Mesendoderm (in vitro differentiated cells): Measurements from ENCODE around the gene RPS6KA2.

Experiments used
- DNase-seq: peaks from one replicate; pipeline ENCODE4 v3.0.0; 2013
- H2AK5ac ChIP-seq: 2 replicates; pipeline ENCODE4 v1.6.1; 2013; ENCODE audit warnings: low read length, inconsistent platforms
- H2BK120ac ChIP-seq: 2 replicates; pipeline ENCODE4 v1.6.1; 2013; ENCODE audit warnings: low read depth, mild to moderate bottlenecking, low read length, moderate library complexity, mixed read lengths
- H2BK15ac ChIP-seq: replicated peaks from 2 replicates; pipeline ENCODE4 v1.6.1; 2013; ENCODE audit warnings: low read depth, mild to moderate bottlenecking, moderate library complexity
- H2BK5ac ChIP-seq: 2 replicates; pipeline ENCODE4 v1.6.1; 2013; ENCODE audit warnings: low read length, inconsistent platforms
- H3K18ac ChIP-seq: 2 replicates; pipeline ENCODE4 v1.6.1; 2013; ENCODE audit warnings: mild to moderate bottlenecking, low read length, mixed read lengths
- H3K23ac ChIP-seq: one replicate; pipeline ENCODE4 v1.6.1; 2013; ENCODE audit warnings: low read length
- H3K27ac ChIP-seq: 2 replicates; pipeline ENCODE4 v1.5.1; 2013; ENCODE audit warnings: low read depth, mild to moderate bottlenecking, inconsistent platforms, low read length, moderate library complexity
- H3K27me3 ChIP-seq: 2 replicates; pipeline ENCODE4 v1.6.1; 2013; ENCODE audit warnings: low read length, control low read depth, mild to moderate bottlenecking, inconsistent platforms; ENCODE audit not compliant: insufficient read depth, poor library complexity
- H3K36me3 ChIP-seq: 2 replicates; pipeline ENCODE4 v1.6.1; 2013; ENCODE audit warnings: low read length, inconsistent platforms; ENCODE audit not compliant: control insufficient read depth, insufficient read depth
- H3K4ac ChIP-seq: one replicate; pipeline ENCODE4 v1.6.1; 2013; ENCODE audit warnings: low read depth, mild to moderate bottlenecking, low read length, moderate library complexity
- H3K4me1 ChIP-seq: 2 replicates; pipeline ENCODE4 v1.6.1; 2013; ENCODE audit warnings: low read depth, low read length, inconsistent platforms; ENCODE audit not compliant: control insufficient read depth
- H3K4me2 ChIP-seq: 2 replicates; pipeline ENCODE4 v1.6.1; 2013; ENCODE audit warnings: low read length
- H3K4me3 ChIP-seq: 2 replicates; pipeline ENCODE4 v1.5.1; 2013; ENCODE audit warnings: mild to moderate bottlenecking, low read length
- H3K56ac ChIP-seq: one replicate; pipeline ENCODE4 v1.6.1; 2013; ENCODE audit warnings: low read length
- H3K79me1 ChIP-seq: 2 replicates; pipeline ENCODE4 v1.6.1; 2013; ENCODE audit warnings: low read length, inconsistent platforms
- H3K79me2 ChIP-seq: 2 replicates; pipeline ENCODE4 v1.6.1; 2013; ENCODE audit warnings: mild to moderate bottlenecking, low read length; ENCODE audit not compliant: control insufficient read depth, insufficient read depth
- H3K9ac ChIP-seq: 2 replicates; pipeline ENCODE4 v1.6.1; 2013; ENCODE audit warnings: low read length, inconsistent platforms
- H4K5ac ChIP-seq: one replicate; pipeline ENCODE4 v1.6.1; 2013; ENCODE audit warnings: low read length
- H4K8ac ChIP-seq: one replicate; pipeline ENCODE4 v1.6.1; 2013; ENCODE audit warnings: low read depth, mild to moderate bottlenecking, control low read depth, low read length, moderate library complexity
- WGBS: extraction: QIAGEN DNeasy Blood & Tissue Kit; methylation state at CpG from one replicate; pipeline ENCODE4 v1.1.7; 2013; ENCODE audit warnings: low lambda C conversion rate, missing lambda C conversion rate; ENCODE audit not compliant: insufficient coverage; ENCODE audit errors: extremely low coverage; 5-methylcytosine and 5-hydroxymethylcytosine counted together

The RPS6KA2 gene

DNA sequence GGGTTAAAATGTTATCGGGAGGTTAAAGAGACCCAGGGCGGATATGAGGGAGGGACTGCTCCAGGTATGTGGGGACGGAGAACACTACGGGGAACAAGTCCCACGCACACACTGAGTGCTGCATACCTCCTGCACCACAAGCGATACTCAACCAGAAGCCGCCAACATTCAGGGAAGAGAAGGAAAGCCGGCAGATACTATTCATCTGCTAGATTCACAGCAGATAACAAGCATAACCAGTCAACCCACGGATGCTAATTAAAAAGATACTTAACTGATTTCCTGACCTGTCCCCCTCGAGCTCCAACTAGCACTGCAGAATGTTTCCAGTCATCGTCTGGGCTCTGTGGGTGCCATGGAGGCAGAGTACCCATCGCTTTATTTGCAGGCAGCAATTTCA is 45.1 kb upstream of the RPS6KA2 start:
- H3K18ac ChIP-seq: no peak overlapping the region
- H3K27me3 ChIP-seq: no peaks in the 10 kb centered on the region
- H2BK15ac ChIP-seq: no peak overlapping the region
- no peaks in the 10 kb centered on the region for H3K36me3 ChIP-seq
- H3K4ac ChIP-seq: no peak overlapping the region
- H4K8ac ChIP-seq: no peak overlapping the region
- H2BK5ac ChIP-seq: no peak overlapping the region
- no peak overlapping the region for H4K5ac ChIP-seq
- DNase-seq: no peak
- no peak overlapping the region for H3K23ac ChIP-seq
- H3K79me2 ChIP-seq: no peaks in the 10 kb centered on the region
- H3K4me3 ChIP-seq: no peak overlapping the region
- no peak overlapping the region for H3K9ac ChIP-seq
- no peaks in the 10 kb centered on the region for H3K79me1 ChIP-seq
- peaks cover 5% of the 10 kb centered on the region for H3K4me1 ChIP-seq
- H2BK120ac ChIP-seq: no peak overlapping the region
- H3K56ac ChIP-seq: no peak overlapping the region
- H3K4me2 ChIP-seq: no peak overlapping the region
- H3K27ac ChIP-seq: no peak overlapping the region
- WGBS: no CpG with 5 or more reads among the region's 12 CpGs
- H2AK5ac ChIP-seq: no peak overlapping the region

DNA sequence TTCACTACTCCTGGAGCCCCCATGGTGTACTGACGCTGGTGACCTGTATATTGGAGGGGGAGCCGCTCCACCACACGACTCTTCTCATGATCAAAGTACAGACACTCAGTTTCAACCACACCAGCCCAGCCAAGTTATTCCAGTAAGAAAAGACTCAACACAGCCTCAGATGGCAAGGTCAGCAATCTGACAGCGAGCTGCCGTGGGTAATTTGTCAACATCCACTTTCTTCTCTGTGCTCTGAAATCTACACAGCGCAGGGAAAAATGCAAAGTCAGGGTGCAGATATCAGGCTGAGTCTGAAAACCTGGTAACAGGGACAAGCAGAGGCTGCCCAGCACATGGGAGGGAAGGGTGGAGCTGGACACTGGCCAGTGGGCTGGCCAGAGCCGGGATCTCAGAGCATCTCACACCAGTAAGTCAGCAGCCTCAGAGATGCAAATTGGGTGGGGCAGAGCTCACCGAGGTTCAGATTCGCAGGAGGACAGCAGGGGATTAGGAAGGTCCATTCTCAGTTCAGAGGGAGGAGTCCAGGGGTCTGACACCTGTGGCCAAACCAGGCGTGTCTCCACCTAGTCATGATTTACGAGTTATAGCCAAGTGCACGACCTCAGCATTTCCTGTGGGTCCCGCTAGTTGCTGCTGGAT is 44.5 kb upstream of the RPS6KA2 start:
- Histone ChIP-seq H3K27me3 (no peaks in the 10 kb centered on the region), H2BK5ac (no peak overlapping the region), H3K36me3 (no peaks in the 10 kb centered on the region), H3K27ac (no peak overlapping the region), H2BK15ac (no peak overlapping the region), H3K4me3 (no peak overlapping the region), H3K9ac (no peak overlapping the region), H2AK5ac (no peak overlapping the region), H4K8ac (no peak overlapping the region), H3K79me2 (no peaks in the 10 kb centered on the region), H3K4me2 (no peak overlapping the region), H3K23ac (no peak overlapping the region), H3K4me1 (peaks cover 5% of the 10 kb centered on the region), H3K18ac (no peak overlapping the region), H3K79me1 (no peaks in the 10 kb centered on the region), H2BK120ac (no peak overlapping the region), H3K4ac (no peak overlapping the region), H4K5ac (no peak overlapping the region), H3K56ac (no peak overlapping the region)
- peak; percentile 32 for DNase-seq
- WGBS: no CpG with 5 or more reads among the region's 13 CpGs

DNA sequence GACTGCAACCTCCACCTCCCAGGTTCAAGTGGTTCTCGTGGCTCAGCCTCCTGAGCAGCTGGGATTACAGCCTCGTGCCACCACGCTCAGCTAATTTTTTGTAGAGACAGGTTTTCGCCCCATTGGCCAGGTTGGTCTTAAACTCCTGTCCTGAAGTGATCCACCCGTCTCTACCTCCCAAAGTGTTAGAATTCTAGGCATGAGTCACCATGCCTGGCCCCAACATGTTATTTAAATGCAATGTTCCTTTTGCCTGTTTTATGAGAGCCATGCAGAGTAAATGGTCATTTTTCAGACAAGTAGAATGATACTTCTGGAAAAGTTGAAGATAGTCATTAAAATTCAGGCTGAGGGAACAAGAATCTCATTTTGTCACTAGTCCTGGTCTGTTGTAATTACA is 43.8 kb upstream of the RPS6KA2 start:
- DNase-seq: no peak
- no CpG with 5 or more reads among the region's 5 CpGs for WGBS
- Histone ChIP-seq H2BK15ac (no peak overlapping the region), H3K9ac (no peak overlapping the region), H3K23ac (no peak overlapping the region), H3K4me3 (no peak overlapping the region), H4K8ac (no peak overlapping the region), H3K4me2 (no peak overlapping the region), H3K4me1 (peaks cover 5% of the 10 kb centered on the region), H2BK120ac (no peak overlapping the region), H3K27ac (no peak overlapping the region), H3K79me2 (no peaks in the 10 kb centered on the region), H3K79me1 (no peaks in the 10 kb centered on the region), H3K4ac (no peak overlapping the region), H3K27me3 (no peaks in the 10 kb centered on the region), H2BK5ac (no peak overlapping the region), H3K36me3 (no peaks in the 10 kb centered on the region), H3K56ac (no peak overlapping the region), H3K18ac (no peak overlapping the region), H4K5ac (no peak overlapping the region), H2AK5ac (no peak overlapping the region)

DNA sequence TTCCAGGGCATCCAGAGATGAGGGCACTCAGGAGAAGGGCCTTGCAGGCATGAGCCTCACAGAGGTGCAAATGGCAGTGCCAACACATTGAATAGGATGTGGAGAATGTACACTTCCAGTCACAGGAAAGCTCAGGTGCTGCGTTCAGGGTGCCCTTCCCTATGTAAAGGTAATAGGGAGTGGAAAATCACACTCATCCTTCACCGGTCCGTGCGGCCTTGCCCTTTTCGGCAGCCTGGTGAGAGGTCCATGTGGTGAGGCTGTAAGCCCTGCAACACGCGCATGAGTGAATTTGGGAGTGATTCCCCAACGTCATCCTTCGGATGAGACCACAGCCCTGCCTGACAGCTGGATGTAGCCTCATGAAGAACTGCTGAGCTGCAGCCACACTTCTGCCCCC is 43.0 kb upstream of the RPS6KA2 start:
- H2BK120ac ChIP-seq: no peak overlapping the region
- no CpG with 5 or more reads among the region's 9 CpGs for WGBS
- no peaks in the 10 kb centered on the region for H3K36me3 ChIP-seq
- no peak overlapping the region for H2AK5ac ChIP-seq
- no peak overlapping the region for H3K4ac ChIP-seq
- H3K56ac ChIP-seq: no peak overlapping the region
- no peak overlapping the region for H3K4me3 ChIP-seq
- no peak overlapping the region for H3K23ac ChIP-seq
- H3K27ac ChIP-seq: no peak overlapping the region
- H2BK5ac ChIP-seq: no peak overlapping the region
- peaks cover 5% of the 10 kb centered on the region for H3K4me1 ChIP-seq
- H3K79me2 ChIP-seq: no peaks in the 10 kb centered on the region
- H3K27me3 ChIP-seq: no peaks in the 10 kb centered on the region
- no peak for DNase-seq
- H3K9ac ChIP-seq: no peak overlapping the region
- H3K4me2 ChIP-seq: no peak overlapping the region
- H3K79me1 ChIP-seq: no peaks in the 10 kb centered on the region
- H2BK15ac ChIP-seq: no peak overlapping the region
- no peak overlapping the region for H4K5ac ChIP-seq
- H3K18ac ChIP-seq: no peak overlapping the region
- no peak overlapping the region for H4K8ac ChIP-seq

DNA sequence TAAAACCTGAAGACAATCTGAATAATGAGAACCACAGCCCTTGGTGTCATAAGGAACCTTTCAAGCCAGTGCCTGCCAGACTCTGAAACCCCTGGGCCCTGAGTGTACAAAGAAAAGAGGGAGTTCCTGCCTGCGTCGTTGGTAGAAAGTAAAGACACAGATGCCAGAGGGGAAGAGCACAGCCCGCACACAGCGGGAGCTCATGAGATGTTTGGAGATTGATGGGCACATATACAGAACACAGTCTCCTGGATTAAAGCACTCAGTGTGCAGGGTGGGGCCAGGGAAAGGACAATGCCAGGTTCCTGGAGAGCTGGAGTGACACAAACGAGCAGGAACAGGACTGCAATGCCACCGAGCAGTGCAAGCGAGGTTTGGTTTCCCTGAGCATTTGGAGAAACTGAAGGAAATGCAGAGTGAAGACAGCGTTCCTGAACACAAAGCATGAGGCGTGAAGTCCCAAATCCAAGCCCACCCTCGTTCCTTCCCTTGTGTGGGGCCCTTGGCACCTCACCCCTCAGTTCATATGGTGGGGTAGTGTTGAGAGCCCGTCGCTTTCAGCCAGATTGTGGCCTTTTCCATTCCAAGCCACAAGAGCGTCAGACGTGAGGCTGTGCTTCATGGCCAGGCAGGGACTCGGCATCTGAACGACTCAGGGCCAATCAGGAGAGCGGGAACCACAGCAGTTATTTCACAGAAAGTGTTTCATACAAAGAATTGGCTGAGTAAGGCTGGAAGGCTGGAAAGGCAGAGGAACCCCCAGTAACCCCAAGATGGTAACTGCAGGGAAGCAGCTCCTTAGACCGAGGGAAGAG is 41.0 kb upstream of the RPS6KA2 start:
- no CpG with 5 or more reads among the region's 18 CpGs for WGBS
- H4K8ac ChIP-seq: no peak overlapping the region
- no peak overlapping the region for H3K4me3 ChIP-seq
- H3K79me2 ChIP-seq: no peaks in the 10 kb centered on the region
- H2BK120ac ChIP-seq: no peak overlapping the region
- no peak overlapping the region for H3K56ac ChIP-seq
- H3K9ac ChIP-seq: no peak overlapping the region
- no peak overlapping the region for H3K23ac ChIP-seq
- H4K5ac ChIP-seq: no peak overlapping the region
- peaks cover 5% of the 10 kb centered on the region for H3K4me1 ChIP-seq
- no peaks in the 10 kb centered on the region for H3K36me3 ChIP-seq
- no peak overlapping the region for H3K18ac ChIP-seq
- no peak overlapping the region for H2BK15ac ChIP-seq
- no peak overlapping the region for H2AK5ac ChIP-seq
- H3K4me2 ChIP-seq: no peak overlapping the region
- H2BK5ac ChIP-seq: no peak overlapping the region
- no peaks in the 10 kb centered on the region for H3K79me1 ChIP-seq
- H3K27ac ChIP-seq: no peak overlapping the region
- DNase-seq: no peak
- H3K4ac ChIP-seq: no peak overlapping the region
- H3K27me3 ChIP-seq: no peaks in the 10 kb centered on the region
